IMR-90 (cell line): Measurements from ENCODE around the gene SULT1C4. TPM values are rescaled to one million over a fixed set of nuclear protein-coding genes. Genes with fewer than 3 reads are reported as not detected.

ENCODE experiments used
- ATAC-seq: fragments of 200-7000 bp; cut with Tn5 transposase; 2 replicates; pipeline ENCODE4 v1.9.1; 2020; ENCODE audit warnings: low read depth, mild to moderate bottlenecking, moderate library complexity
- BruUV-seq: library from RNA; stranded (reverse); fragments of 400-500 nt; replicated peaks from 2 replicates; lab custom pipeline; 2021; lab: Mats Ljungman, UMichigan
- CTCF ChIA-PET: fragments of 300-600 bp; formaldehyde crosslinking; extraction: SDS; loops from one replicate; lab custom pipeline; 2021; ENCODE audit warnings: antibody characterized with exemption; lab: Yijun Ruan, JAX
- POLR2A ChIA-PET: fragments of 300-600 bp; sonication (Branson Sonifier 250); formaldehyde crosslinking; loops from one replicate; lab custom pipeline; 2022; ENCODE audit warnings: antibody characterized with exemption; ENCODE audit not compliant: unreplicated experiment; lab: Charles Lee
- DNase-seq: peaks from one replicate; pipeline ENCODE4 v3.0.0; 2013
- H2AFZ ChIP-seq: replicated peaks from 2 replicates; pipeline ENCODE3; 2013; ENCODE audit warnings: low read length, mild to moderate bottlenecking; ENCODE audit not compliant: poor library complexity
- H2AK5ac ChIP-seq: 2 replicates; pipeline ENCODE4 v1.6.1; 2013; ENCODE audit warnings: low read depth, low read length, inconsistent platforms
- H2AK9ac ChIP-seq: replicated peaks from 2 replicates; pipeline ENCODE3; 2013; ENCODE audit warnings: mild to moderate bottlenecking, low read depth, low read length, moderate library complexity; ENCODE audit not compliant: poor library complexity
- H2BK120ac ChIP-seq: 2 replicates; pipeline ENCODE4 v1.6.1; 2013; ENCODE audit warnings: low read depth, low read length, inconsistent platforms
- H2BK15ac ChIP-seq: 3 replicates; pipeline ENCODE4 v1.6.1; 2013; ENCODE audit warnings: low read depth, low read length, inconsistent platforms
- H2BK20ac ChIP-seq: 2 replicates; pipeline ENCODE4 v1.6.1; 2013; ENCODE audit warnings: low read depth, mild to moderate bottlenecking, inconsistent platforms, low read length, moderate library complexity
- H2BK5ac ChIP-seq: 2 replicates; pipeline ENCODE4 v1.6.1; 2013; ENCODE audit warnings: mild to moderate bottlenecking, low read depth, low read length, inconsistent platforms; ENCODE audit not compliant: poor library complexity, severe bottlenecking
- H3K14ac ChIP-seq: replicated peaks from 2 replicates; pipeline ENCODE4 v1.6.1; 2013; ENCODE audit warnings: low read depth, low read length, inconsistent platforms
- H3K18ac ChIP-seq: 2 replicates; pipeline ENCODE4 v1.6.1; 2013; ENCODE audit warnings: low read depth, low read length, control low read depth
- H3K23ac ChIP-seq: 2 replicates; pipeline ENCODE4 v1.6.1; 2013; ENCODE audit warnings: low read depth, low read length, inconsistent platforms
- H3K27ac ChIP-seq: 2 replicates; pipeline ENCODE4 v1.5.1; 2013; ENCODE audit warnings: mild to moderate bottlenecking, control low read depth, low read length; ENCODE audit not compliant: insufficient read depth
- H3K27me3 ChIP-seq: 2 replicates; pipeline ENCODE4 v1.6.1; 2013; ENCODE audit warnings: low read length; ENCODE audit not compliant: control insufficient read depth, insufficient read depth
- H3K36me3 ChIP-seq: 2 replicates; pipeline ENCODE4 v1.6.1; 2013; ENCODE audit warnings: low read length, mixed read lengths; ENCODE audit not compliant: control insufficient read depth, insufficient read depth
- H3K4ac ChIP-seq: 2 replicates; pipeline ENCODE4 v1.6.1; 2013; ENCODE audit warnings: low read depth, low read length, inconsistent platforms
- H3K4me1 ChIP-seq: 2 replicates; pipeline ENCODE4 v1.6.1; 2013; ENCODE audit warnings: low read length, mixed read lengths; ENCODE audit not compliant: control insufficient read depth, insufficient read depth
- H3K4me2 ChIP-seq: 2 replicates; pipeline ENCODE4 v1.6.1; 2013; ENCODE audit warnings: low read depth, mild to moderate bottlenecking, control low read depth, low read length, moderate library complexity
- H3K4me3 ChIP-seq: 2 replicates; pipeline ENCODE4 v1.5.1; 2013; ENCODE audit warnings: low read depth, mild to moderate bottlenecking, control low read depth, low read length, moderate library complexity; ENCODE audit not compliant: insufficient read depth
- H3K56ac ChIP-seq: 2 replicates; pipeline ENCODE4 v1.6.1; 2013; ENCODE audit warnings: low read length, inconsistent platforms; ENCODE audit not compliant: insufficient read depth; ENCODE audit errors: extremely low read depth
- H3K79me1 ChIP-seq, 2 experiments: 2 replicates each; pipeline ENCODE4 v1.6.1; 2013; ENCODE audit warnings: low read length in 2 of 2, inconsistent platforms in 1 of 2, low read depth in 1 of 2
- H3K9ac ChIP-seq: 2 replicates; pipeline ENCODE4 v1.6.1; 2013; ENCODE audit warnings: low read depth, low read length, control low read depth
- H3K9me1 ChIP-seq: 2 replicates; pipeline ENCODE4 v1.6.1; 2013; ENCODE audit warnings: low read length, inconsistent platforms; ENCODE audit not compliant: insufficient read depth
- H3K9me3 ChIP-seq: 2 replicates; pipeline ENCODE4 v1.6.1; 2013; ENCODE audit warnings: low read length; ENCODE audit not compliant: control insufficient read depth, insufficient read depth
- H4K20me1 ChIP-seq: 2 replicates; pipeline ENCODE4 v1.6.1; 2013; ENCODE audit warnings: low read length, inconsistent platforms; ENCODE audit not compliant: insufficient read depth
- H4K5ac ChIP-seq: 2 replicates; pipeline ENCODE4 v1.6.1; 2013; ENCODE audit warnings: mild to moderate bottlenecking, low read depth, low read length, control low read depth
- H4K8ac ChIP-seq, 2 experiments: 2 replicates each; pipeline ENCODE4 v1.6.1; 2013; ENCODE audit warnings: low read depth in 2 of 2, low read length in 2 of 2, control low read depth in 1 of 2, inconsistent platforms in 1 of 2
- H4K91ac ChIP-seq: 2 replicates; pipeline ENCODE4 v1.6.1; 2013; ENCODE audit warnings: low read depth, low read length, inconsistent platforms; ENCODE audit not compliant: insufficient read depth
- CHD1 ChIP-seq: IDR thresholded peaks from 2 replicates; pipeline ENCODE4 v1.6.1; 2012; ENCODE audit warnings: low read depth, low read length, improper control_type of control experiment
- CTCF ChIP-seq: conservative IDR thresholded peaks from 2 replicates; pipeline ENCODE4 v1.5.1; 2012; ENCODE audit warnings: mild to moderate bottlenecking, low read depth, low read length, improper control_type of control experiment
- ELK1 ChIP-seq: fragments of 150-350 bp; IDR thresholded peaks from 2 replicates; pipeline ENCODE4 v1.6.1; 2016; ENCODE audit warnings: low read depth, mild to moderate bottlenecking, low read length, moderate library complexity, borderline replicate concordance
- FOS ChIP-seq: fragments of 150-350 bp; IDR thresholded peaks from 2 replicates; pipeline ENCODE4 v1.6.1; 2016; ENCODE audit warnings: low read depth, low read length
- MAFK ChIP-seq: IDR thresholded peaks from 2 replicates; pipeline ENCODE4 v1.6.1; 2012; ENCODE audit warnings: low read depth, low read length, improper control_type of control experiment
- MAZ ChIP-seq: IDR thresholded peaks from 2 replicates; pipeline ENCODE4 v1.6.1; 2012; ENCODE audit warnings: low read depth, mild to moderate bottlenecking, low read length, improper control_type of control experiment, moderate library complexity, borderline replicate concordance
- MXI1 ChIP-seq: IDR thresholded peaks from 2 replicates; pipeline ENCODE4 v1.6.1; 2012; ENCODE audit warnings: low read depth, mild to moderate bottlenecking, low read length, moderate library complexity, borderline replicate concordance
- NFE2L2 ChIP-seq: fragments of 150-350 bp; IDR thresholded peaks from 2 replicates; pipeline ENCODE4 v1.6.1; 2016; ENCODE audit warnings: low read depth, mild to moderate bottlenecking, low read length
- POLR2A ChIP-seq: IDR thresholded peaks from 2 replicates; pipeline ENCODE4 v1.6.1; 2012; ENCODE audit warnings: mild to moderate bottlenecking, low read depth, low read length
- RCOR1 ChIP-seq: IDR thresholded peaks from 2 replicates; pipeline ENCODE4 v1.6.1; 2012; ENCODE audit warnings: mild to moderate bottlenecking, low read length, improper control_type of control experiment; ENCODE audit not compliant: insufficient replicate concordance
- RFX5 ChIP-seq: IDR thresholded peaks from 2 replicates; pipeline ENCODE4 v1.8.0; 2012; ENCODE audit warnings: low read depth, mild to moderate bottlenecking, low read length, moderate library complexity
- SMC3 ChIP-seq: fragments of 150-350 bp; IDR thresholded peaks from 2 replicates; pipeline ENCODE4 v1.6.1; 2016; ENCODE audit warnings: low read depth, mild to moderate bottlenecking, antibody characterized with exemption, low read length, moderate library complexity
- WGBS, 2 experiments: methylation state at CpG; one replicate each; pipeline versions ENCODE4 v1.1.5 to v1.1.7; 2013; ENCODE audit warnings: missing lambda C conversion rate in 2 of 2; ENCODE audit not compliant: insufficient read length in 1 of 2; ENCODE audit errors: extremely low coverage in 2 of 2; 5-methylcytosine and 5-hydroxymethylcytosine counted together
- dilution Hi-C: fragments of 300-500 bp; cut with HindIII; formaldehyde crosslinking; loops from one replicate; pipeline ENCODE4 v1.14.3; 2018; ENCODE audit warnings: low sequenced_read_pairs; ENCODE audit not compliant: unreplicated experiment
- in situ Hi-C: fragments of 300-500 bp; cut with MboI; formaldehyde crosslinking; loops from 3 replicates; pipeline ENCODE4 v1.14.3; 2019; ENCODE audit warnings: low sequenced_read_pairs, inconsistent platforms, mixed read lengths
- intact Hi-C: fragments of 100-400 bp; cut with micrococcal nuclease; formaldehyde crosslinking; loops from 2 replicates; pipeline ENCODE4 v1.10.0; 2022
- polyA plus RNA-seq, 3 experiments: library from polyadenylated mRNA; depleted of rRNA; stranded (reverse); fragments of >200 nt; gene quantifications; 2 replicates each; pipeline ENCODE4 v1.2.3, GENCODE V29; 2012; ENCODE audit warnings: low replicate concordance in 1 of 3
- total RNA-seq: library from RNA; depleted of rRNA; stranded (reverse); fragments of >200 nt; gene quantifications from 2 replicates; pipeline ENCODE4 v1.2.3, GENCODE V29; 2012

The SULT1C4 gene
- total and polyA plus RNA-seq, 2 of the 4 experiments (the other 2 are of a cell fraction), result 0.36 to 0.50 TPM

GRCh38 chr2:108418416-108418815, 40.7 kb downstream of the SULT1C4 start:
- intact Hi-C loops, result no loop called here
- no peak overlapping the region for H3K56ac ChIP-seq
- no peak overlapping the region for H2AK9ac ChIP-seq
- H3K27me3 ChIP-seq, result no peaks in the 10 kb centered on the region
- TF ChIP-seq RFX5 (no peak), FOS (no peak), MXI1 (no peak), CHD1 (no peak), CTCF (no peak), MAFK (no peak), MAZ (no peak), SMC3 (no peak), ELK1 (no peak), RCOR1 (no peak), POLR2A (no peak), NFE2L2 (no peak)
- no peak overlapping the region for H3K4ac ChIP-seq
- no peak overlapping the region for H3K4me3 ChIP-seq
- no peak overlapping the region for H2BK15ac ChIP-seq
- H3K18ac ChIP-seq, result no peak overlapping the region
- no peak overlapping the region for H2BK120ac ChIP-seq
- DNase-seq (no peak), ATAC-seq (no peak)
- 0 out of 2 replicates have a peak overlapping the region, but pooled peaks have one; percentile 29 for H2BK20ac ChIP-seq
- H4K20me1 ChIP-seq, result no peaks in the 10 kb centered on the region
- no peak overlapping the region for H3K9ac ChIP-seq
- no peak overlapping the region for H4K5ac ChIP-seq
- no peak overlapping the region for H2AFZ ChIP-seq
- H3K9me1 ChIP-seq, result peaks cover 5% of the 10 kb centered on the region
- no peak overlapping the region for H2BK5ac ChIP-seq
- H3K23ac ChIP-seq, result no peak overlapping the region
- H3K79me1 ChIP-seq, result 0 out of 4 replicates have a peak, but pooled peaks cover 0 to 2% of the 10 kb centered on the region in 2 experiments
- no peaks in the 10 kb centered on the region for H3K9me3 ChIP-seq
- no peak overlapping the region for H3K27ac ChIP-seq
- no TSS peak for BruUV-seq
- WGBS, 2 experiments, result no CpG with 5 or more reads among the region's 4 CpGs
- no peak overlapping the region for H4K8ac ChIP-seq
- no peaks in the 10 kb centered on the region for H3K36me3 ChIP-seq
- in situ Hi-C loops, result no loop called here
- no peak overlapping the region for H3K14ac ChIP-seq
- H3K4me2 ChIP-seq, result no peak overlapping the region
- ChIA-PET CTCF (no interaction called here), POLR2A (no interaction called here)
- no peak overlapping the region for H2AK5ac ChIP-seq
- dilution Hi-C loops, result no loop called here
- no peak overlapping the region for H4K91ac ChIP-seq
- peaks cover 2% of the 10 kb centered on the region; the same call in 1 of the 2 replicates for H3K4me1 ChIP-seq
